WTC11 (cell line): ENCODE results near the gene MLXIPL. TPM values are rescaled to one million over a fixed set of nuclear protein-coding genes. Genes with fewer than 3 reads are reported as not detected.

Source experiments
- ATAC-seq: fragments of 200-7000 bp; cut with Tn5 transposase; 2 replicates; pipeline ENCODE4 v1.10.0; 2021; ENCODE audit warnings: mild to moderate bottlenecking, moderate library complexity
- CTCF ChIA-PET: fragments of 300-600 bp; sonication (Branson Sonifier 250); formaldehyde crosslinking; loops from one replicate; lab custom pipeline; 2021; ENCODE audit warnings: antibody characterized with exemption; lab: Charles Lee
- POLR2A ChIA-PET: fragments of 350-600 bp; sonication (Branson Sonifier 250); formaldehyde crosslinking; loops from one replicate; lab custom pipeline; 2021; ENCODE audit warnings: antibody characterized with exemption; lab: Charles Lee
- DNase-seq: peaks from one replicate; pipeline ENCODE4 v3.0.0; 2021; ENCODE audit warnings: low spot score
- H3K27ac Mint-ChIP-seq: 2 replicates; pipeline ENCODE4 v1.8.0; 2021; ENCODE audit warnings: mixed read lengths
- H3K27me3 Mint-ChIP-seq: 2 replicates; pipeline ENCODE4 v1.8.0; 2021; ENCODE audit warnings: low read depth, mild to moderate bottlenecking, moderate library complexity, mixed read lengths
- H3K36me3 Mint-ChIP-seq: 2 replicates; pipeline ENCODE4 v1.8.0; 2021; ENCODE audit warnings: mixed read lengths
- H3K4me1 Mint-ChIP-seq: 2 replicates; pipeline ENCODE4 v1.8.0; 2022; ENCODE audit warnings: mixed read lengths
- H3K4me3 Mint-ChIP-seq: 2 replicates; pipeline ENCODE4 v1.8.0; 2021; ENCODE audit warnings: mild to moderate bottlenecking, moderate library complexity, mixed read lengths
- H3K9me3 Mint-ChIP-seq: 2 replicates; pipeline ENCODE4 v1.8.0; 2021; ENCODE audit warnings: mixed read lengths
- ESRRA ChIP-seq: sonication (generic); formaldehyde crosslinking; IDR thresholded peaks from 2 replicates; pipeline ENCODE4 v1.8.1; 2022; ENCODE audit warnings: mild to moderate bottlenecking, missing genetic modification reagents, borderline replicate concordance
- FOXP1 ChIP-seq: sonication (generic); formaldehyde crosslinking; IDR thresholded peaks from 2 replicates; pipeline ENCODE4 v1.8.0; 2022; ENCODE audit warnings: missing genetic modification reagents, mild to moderate bottlenecking, moderate library complexity, borderline replicate concordance
- MXD4 ChIP-seq: fragments of 250-450 bp; sonication (Bioruptor Pico); IDR thresholded peaks from 2 replicates; pipeline ENCODE4 v1.8.0; 2021; ENCODE audit warnings: mild to moderate bottlenecking, moderate library complexity, borderline replicate concordance
- RORB ChIP-seq: fragments of 250-450 bp; sonication (Bioruptor Pico); IDR thresholded peaks from 2 replicates; pipeline ENCODE4 v1.9.0; 2021; ENCODE audit warnings: mild to moderate bottlenecking
- SMAD4 ChIP-seq: sonication (generic); formaldehyde crosslinking; IDR thresholded peaks from 2 replicates; pipeline ENCODE4 v1.8.0; 2022; ENCODE audit warnings: mild to moderate bottlenecking, missing genetic modification reagents
- TCF7 ChIP-seq: sonication (generic); formaldehyde crosslinking; IDR thresholded peaks from 2 replicates; pipeline ENCODE4 v1.8.0; 2022; ENCODE audit warnings: mild to moderate bottlenecking, low read depth, missing genetic modification reagents, moderate library complexity
- ZBTB43 ChIP-seq: sonication (generic); formaldehyde crosslinking; IDR thresholded peaks from 2 replicates; pipeline ENCODE4 v1.8.1; 2023; ENCODE audit warnings: mild to moderate bottlenecking, missing genetic modification reagents
- ZNF416 ChIP-seq: fragments of 250-450 bp; sonication (Bioruptor Pico); IDR thresholded peaks from 2 replicates; pipeline ENCODE4 v1.9.0; 2021; ENCODE audit warnings: mild to moderate bottlenecking, inconsistent platforms
- ZNF423 ChIP-seq: fragments of 250-450 bp; sonication (Bioruptor Pico); IDR thresholded peaks from 2 replicates; pipeline ENCODE4 v2.1.2; 2022; ENCODE audit warnings: mild to moderate bottlenecking, moderate library complexity
- total RNA-seq: library from RNA; stranded (reverse); gene quantifications from 3 replicates; pipeline ENCODE4 v1.2.3, GENCODE V29; 2021
- TF ChIP-seq, protein P1 (sequence below): sonication (generic); formaldehyde crosslinking; IDR thresholded peaks from 2 replicates; pipeline ENCODE4 v1.8.0; 2023; ENCODE audit warnings: mild to moderate bottlenecking, missing genetic modification reagents
- TF ChIP-seq, protein P2 (sequence below): sonication (generic); formaldehyde crosslinking; IDR thresholded peaks from 2 replicates; pipeline ENCODE4 v1.8.1; 2023; ENCODE audit warnings: mild to moderate bottlenecking, moderate library complexity, missing genetic modification reagents
- TF ChIP-seq, protein P3 (sequence below): sonication (generic); formaldehyde crosslinking; IDR thresholded peaks from 2 replicates; pipeline ENCODE4 v1.8.1; 2023; ENCODE audit warnings: mild to moderate bottlenecking, missing genetic modification reagents, borderline replicate concordance
- TF ChIP-seq, protein P4 (sequence below): sonication (generic); formaldehyde crosslinking; IDR thresholded peaks from 2 replicates; pipeline ENCODE4 v1.8.0; 2023; ENCODE audit warnings: missing genetic modification reagents
- TF ChIP-seq, protein P5 (sequence below): fragments of 200-600 bp; IDR thresholded peaks from 2 replicates; pipeline ENCODE4 v1.8.0; 2022; ENCODE audit warnings: antibody characterized with exemption

Gene MLXIPL
- total RNA-seq, 1 experiment from 2014 or later = 20.4 TPM

DNA sequence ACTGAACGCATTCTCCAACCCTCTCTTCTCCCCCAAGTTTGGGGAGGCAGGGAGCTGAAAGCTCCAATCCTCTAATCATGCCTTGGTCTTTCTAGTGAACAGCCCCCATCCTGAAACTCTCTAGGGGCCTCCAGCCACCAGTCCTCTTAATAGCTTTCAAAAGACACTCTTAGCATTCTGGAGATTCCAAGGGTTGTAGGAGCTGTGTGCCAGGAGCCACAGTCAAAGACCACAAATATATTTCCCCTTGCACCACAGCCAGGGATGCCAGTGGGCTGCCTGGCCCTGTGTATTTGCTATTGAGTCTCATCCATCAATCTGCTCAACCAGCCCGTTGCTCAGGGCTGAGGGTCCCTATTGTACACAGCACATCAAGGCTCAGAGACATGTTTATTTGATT lies 18.5 kb upstream of the MLXIPL start:
- TF ChIP-seq TCF7 (no peak), ZNF416 (no peak), SMAD4 (CRISPR knock-in tag) (no peak)
- no peak for DNase-seq
- no peaks in the 10 kb centered on the region for H3K36me3 Mint-ChIP-seq
- H3K9me3 Mint-ChIP-seq = peaks cover 3% of the 10 kb centered on the region
- H3K4me3 Mint-ChIP-seq = no peak overlapping the region
- CTCF ChIA-PET = interaction anchor here (2.3 kb wide), 1 partner anchor 36 kb away, joined by 13 read pairs; no protein-coding TSS in a partner anchor
- no peak overlapping the region for H3K27ac Mint-ChIP-seq
- peaks cover 8% of the 10 kb centered on the region for H3K4me1 Mint-ChIP-seq
- no peak for ATAC-seq
- peaks cover 34% of the 10 kb centered on the region for H3K27me3 Mint-ChIP-seq
- POLR2A ChIA-PET = no interaction called here

GRCh38 chr7:73638911-73639310 lies 14.6 kb upstream of the MLXIPL start:
- Mint-ChIP-seq H3K4me3 (no peak overlapping the region), H3K9me3 (peaks cover 3% of the 10 kb centered on the region), H3K36me3 (no peaks in the 10 kb centered on the region), H3K4me1 (peaks cover 7% of the 10 kb centered on the region), H3K27ac (no peak overlapping the region), H3K27me3 (peaks cover 8% of the 10 kb centered on the region)
- DNase-seq (no peak), ATAC-seq (no peak)
- ChIA-PET CTCF (no interaction called here), POLR2A (no interaction called here)
- TF ChIP-seq ESRRA (CRISPR knock-in tag) (no peak), MXD4 (CRISPR knock-in tag) (no peak), SMAD4 (CRISPR knock-in tag) (no peak), ZBTB43 (CRISPR knock-in tag) (no peak), FOXP1 (no peak), ZNF423 (CRISPR knock-in tag) (no peak), RORB (no peak)
- TF ChIP-seq, protein P1, sequence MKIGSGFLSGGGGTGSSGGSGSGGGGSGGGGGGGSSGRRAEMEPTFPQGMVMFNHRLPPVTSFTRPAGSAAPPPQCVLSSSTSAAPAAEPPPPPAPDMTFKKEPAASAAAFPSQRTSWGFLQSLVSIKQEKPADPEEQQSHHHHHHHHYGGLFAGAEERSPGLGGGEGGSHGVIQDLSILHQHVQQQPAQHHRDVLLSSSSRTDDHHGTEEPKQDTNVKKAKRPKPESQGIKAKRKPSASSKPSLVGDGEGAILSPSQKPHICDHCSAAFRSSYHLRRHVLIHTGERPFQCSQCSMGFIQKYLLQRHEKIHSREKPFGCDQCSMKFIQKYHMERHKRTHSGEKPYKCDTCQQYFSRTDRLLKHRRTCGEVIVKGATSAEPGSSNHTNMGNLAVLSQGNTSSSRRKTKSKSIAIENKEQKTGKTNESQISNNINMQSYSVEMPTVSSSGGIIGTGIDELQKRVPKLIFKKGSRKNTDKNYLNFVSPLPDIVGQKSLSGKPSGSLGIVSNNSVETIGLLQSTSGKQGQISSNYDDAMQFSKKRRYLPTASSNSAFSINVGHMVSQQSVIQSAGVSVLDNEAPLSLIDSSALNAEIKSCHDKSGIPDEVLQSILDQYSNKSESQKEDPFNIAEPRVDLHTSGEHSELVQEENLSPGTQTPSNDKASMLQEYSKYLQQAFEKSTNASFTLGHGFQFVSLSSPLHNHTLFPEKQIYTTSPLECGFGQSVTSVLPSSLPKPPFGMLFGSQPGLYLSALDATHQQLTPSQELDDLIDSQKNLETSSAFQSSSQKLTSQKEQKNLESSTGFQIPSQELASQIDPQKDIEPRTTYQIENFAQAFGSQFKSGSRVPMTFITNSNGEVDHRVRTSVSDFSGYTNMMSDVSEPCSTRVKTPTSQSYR (CRISPR knock-in tag) = no peak
- TF ChIP-seq, protein P2, sequence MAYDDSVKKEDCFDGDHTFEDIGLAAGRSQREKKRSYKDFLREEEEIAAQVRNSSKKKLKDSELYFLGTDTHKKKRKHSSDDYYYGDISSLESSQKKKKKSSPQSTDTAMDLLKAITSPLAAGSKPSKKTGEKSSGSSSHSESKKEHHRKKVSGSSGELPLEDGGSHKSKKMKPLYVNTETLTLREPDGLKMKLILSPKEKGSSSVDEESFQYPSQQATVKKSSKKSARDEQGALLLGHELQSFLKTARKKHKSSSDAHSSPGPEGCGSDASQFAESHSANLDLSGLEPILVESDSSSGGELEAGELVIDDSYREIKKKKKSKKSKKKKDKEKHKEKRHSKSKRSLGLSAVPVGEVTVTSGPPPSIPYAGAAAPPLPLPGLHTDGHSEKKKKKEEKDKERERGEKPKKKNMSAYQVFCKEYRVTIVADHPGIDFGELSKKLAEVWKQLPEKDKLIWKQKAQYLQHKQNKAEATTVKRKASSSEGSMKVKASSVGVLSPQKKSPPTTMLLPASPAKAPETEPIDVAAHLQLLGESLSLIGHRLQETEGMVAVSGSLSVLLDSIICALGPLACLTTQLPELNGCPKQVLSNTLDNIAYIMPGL (CRISPR knock-in tag) = no peak
- TF ChIP-seq, protein P3, sequence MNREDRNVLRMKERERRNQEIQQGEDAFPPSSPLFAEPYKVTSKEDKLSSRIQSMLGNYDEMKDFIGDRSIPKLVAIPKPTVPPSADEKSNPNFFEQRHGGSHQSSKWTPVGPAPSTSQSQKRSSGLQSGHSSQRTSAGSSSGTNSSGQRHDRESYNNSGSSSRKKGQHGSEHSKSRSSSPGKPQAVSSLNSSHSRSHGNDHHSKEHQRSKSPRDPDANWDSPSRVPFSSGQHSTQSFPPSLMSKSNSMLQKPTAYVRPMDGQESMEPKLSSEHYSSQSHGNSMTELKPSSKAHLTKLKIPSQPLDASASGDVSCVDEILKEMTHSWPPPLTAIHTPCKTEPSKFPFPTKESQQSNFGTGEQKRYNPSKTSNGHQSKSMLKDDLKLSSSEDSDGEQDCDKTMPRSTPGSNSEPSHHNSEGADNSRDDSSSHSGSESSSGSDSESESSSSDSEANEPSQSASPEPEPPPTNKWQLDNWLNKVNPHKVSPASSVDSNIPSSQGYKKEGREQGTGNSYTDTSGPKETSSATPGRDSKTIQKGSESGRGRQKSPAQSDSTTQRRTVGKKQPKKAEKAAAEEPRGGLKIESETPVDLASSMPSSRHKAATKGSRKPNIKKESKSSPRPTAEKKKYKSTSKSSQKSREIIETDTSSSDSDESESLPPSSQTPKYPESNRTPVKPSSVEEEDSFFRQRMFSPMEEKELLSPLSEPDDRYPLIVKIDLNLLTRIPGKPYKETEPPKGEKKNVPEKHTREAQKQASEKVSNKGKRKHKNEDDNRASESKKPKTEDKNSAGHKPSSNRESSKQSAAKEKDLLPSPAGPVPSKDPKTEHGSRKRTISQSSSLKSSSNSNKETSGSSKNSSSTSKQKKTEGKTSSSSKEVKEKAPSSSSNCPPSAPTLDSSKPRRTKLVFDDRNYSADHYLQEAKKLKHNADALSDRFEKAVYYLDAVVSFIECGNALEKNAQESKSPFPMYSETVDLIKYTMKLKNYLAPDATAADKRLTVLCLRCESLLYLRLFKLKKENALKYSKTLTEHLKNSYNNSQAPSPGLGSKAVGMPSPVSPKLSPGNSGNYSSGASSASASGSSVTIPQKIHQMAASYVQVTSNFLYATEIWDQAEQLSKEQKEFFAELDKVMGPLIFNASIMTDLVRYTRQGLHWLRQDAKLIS = no peak
- TF ChIP-seq, protein P4, sequence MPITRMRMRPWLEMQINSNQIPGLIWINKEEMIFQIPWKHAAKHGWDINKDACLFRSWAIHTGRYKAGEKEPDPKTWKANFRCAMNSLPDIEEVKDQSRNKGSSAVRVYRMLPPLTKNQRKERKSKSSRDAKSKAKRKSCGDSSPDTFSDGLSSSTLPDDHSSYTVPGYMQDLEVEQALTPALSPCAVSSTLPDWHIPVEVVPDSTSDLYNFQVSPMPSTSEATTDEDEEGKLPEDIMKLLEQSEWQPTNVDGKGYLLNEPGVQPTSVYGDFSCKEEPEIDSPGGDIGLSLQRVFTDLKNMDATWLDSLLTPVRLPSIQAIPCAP = no peak
- TF ChIP-seq, protein P5, sequence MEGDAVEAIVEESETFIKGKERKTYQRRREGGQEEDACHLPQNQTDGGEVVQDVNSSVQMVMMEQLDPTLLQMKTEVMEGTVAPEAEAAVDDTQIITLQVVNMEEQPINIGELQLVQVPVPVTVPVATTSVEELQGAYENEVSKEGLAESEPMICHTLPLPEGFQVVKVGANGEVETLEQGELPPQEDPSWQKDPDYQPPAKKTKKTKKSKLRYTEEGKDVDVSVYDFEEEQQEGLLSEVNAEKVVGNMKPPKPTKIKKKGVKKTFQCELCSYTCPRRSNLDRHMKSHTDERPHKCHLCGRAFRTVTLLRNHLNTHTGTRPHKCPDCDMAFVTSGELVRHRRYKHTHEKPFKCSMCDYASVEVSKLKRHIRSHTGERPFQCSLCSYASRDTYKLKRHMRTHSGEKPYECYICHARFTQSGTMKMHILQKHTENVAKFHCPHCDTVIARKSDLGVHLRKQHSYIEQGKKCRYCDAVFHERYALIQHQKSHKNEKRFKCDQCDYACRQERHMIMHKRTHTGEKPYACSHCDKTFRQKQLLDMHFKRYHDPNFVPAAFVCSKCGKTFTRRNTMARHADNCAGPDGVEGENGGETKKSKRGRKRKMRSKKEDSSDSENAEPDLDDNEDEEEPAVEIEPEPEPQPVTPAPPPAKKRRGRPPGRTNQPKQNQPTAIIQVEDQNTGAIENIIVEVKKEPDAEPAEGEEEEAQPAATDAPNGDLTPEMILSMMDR = no peak
